SH-SY5Y (cell line): ENCODE data around the gene SHANK1.

Source experiments
- GATA2 ChIP-seq: IDR thresholded peaks from 2 replicates; pipeline ENCODE4 v1.6.1; 2011; ENCODE audit warnings: mild to moderate bottlenecking, low read depth, low read length
- GATA3 ChIP-seq: IDR thresholded peaks from 2 replicates; pipeline ENCODE4 v1.6.1; 2011; ENCODE audit warnings: low read depth, mild to moderate bottlenecking, low read length, moderate library complexity

Gene SHANK1

DNA sequence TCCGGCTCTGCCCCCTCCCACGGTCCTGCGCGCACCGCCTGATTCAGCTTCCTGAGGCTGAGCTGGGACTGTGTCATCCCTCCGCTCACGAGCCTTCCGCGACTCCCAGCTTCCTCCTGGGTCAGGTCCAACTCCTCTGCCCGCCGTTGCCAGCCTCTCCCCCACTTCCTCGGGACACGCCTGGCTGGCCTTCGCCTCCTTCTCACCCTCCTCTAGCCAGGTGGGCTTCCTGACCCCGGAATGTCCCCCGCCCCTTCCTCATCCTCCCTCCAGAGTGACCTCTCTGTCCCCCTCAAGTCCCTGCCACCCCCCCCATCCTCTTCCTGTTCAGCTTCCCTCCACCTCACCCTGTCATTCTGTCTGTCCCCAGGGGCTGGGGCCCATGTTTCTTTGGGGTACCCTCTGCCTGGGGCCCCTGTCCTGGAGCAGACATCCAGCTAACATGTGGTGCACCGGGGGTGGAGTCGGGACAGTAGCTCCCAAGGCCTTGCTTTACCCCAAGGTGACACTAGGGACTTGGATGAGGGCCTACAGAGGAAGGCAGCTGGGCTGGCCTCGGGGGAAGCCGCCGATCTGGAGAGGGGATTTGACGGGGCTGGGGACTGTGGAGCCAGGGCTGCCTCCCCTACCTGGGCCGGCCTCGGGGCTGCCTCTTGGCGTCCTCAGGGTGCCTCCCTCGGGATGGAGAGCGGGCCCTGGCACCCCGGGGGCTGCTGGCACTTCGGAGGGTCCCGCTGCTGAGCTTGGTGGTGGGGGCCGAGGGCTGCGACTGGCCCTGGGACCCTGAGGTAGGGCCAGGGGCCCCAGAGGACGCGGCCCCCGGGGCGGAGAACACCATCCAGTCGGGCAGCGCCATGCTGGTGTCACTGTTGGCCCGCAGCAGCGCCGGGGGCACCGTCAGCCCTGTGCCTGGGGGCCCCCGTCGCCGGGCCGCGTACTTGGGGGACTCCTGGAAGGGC lies 16.5 kb downstream of the SHANK1 start:
- no peak for TF ChIP-seq GATA2
- TF ChIP-seq GATA3: no peak

DNA sequence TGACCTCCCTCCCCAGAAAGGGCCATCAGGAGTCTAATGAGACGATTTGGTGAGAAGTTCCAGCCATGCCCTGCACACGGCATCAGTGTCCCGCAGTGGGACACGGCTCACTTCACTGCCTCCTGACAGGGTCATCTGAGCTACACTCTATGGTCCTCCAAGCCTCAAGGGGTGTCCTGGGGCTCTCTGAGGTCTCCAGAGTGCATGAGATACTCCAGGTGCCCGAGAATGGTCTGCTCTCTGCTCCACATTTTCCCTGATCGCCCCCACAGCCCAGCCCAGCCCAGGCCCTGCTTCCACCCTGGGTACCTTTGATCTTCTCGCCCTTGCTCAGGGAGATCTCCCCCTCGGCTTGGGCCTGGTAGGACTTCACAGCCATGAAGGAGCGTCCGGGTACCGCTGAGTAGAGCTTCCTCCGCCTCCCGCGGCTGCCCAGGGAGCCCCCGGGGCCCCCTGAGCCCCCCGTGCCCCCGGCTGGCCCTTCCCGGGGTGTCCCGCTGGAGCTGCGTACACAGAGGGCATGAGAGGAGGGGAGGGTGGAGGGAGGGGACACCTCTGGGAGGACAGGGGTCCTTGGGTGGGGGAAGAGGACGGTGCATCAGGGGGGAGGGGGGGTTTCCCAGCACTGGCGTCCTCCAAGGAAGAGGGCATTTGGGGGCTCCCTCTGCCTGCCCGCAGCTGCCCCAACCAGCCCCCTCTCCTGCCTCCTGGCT lies 17.3 kb downstream of the SHANK1 start:
- TF ChIP-seq GATA2: no peak
- TF ChIP-seq GATA3: no peak

DNA sequence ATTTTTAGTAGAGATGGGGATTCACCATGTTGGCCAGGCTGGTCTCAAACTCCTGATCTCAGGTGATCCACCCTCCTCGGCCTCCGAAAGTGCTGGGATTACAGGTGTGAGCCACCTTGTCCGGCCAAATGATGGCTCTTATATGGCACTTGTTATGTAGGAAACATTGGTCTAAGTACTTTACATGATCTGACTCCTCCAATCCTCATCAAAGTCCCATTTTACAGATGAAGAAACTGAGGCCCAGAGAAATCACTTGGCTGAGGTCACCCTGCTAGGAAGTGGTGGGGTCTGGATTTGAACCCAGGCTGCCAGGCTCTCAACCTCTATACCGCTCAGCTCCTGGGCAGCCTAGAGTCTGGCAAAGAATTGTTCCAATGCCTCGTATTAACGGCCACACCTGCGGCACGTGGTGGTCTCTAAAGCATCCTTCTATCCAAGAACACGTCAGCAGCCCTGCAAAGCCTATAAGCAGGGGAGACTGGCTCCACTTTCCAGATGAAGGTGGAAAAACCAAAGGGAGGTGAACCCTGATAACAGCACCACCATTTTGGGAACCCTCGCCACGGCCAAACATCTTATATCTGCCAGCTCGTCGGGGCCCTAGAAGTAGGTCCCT lies 18.1 kb downstream of the SHANK1 start:
- TF ChIP-seq GATA2 (no peak), GATA3 (no peak)

DNA sequence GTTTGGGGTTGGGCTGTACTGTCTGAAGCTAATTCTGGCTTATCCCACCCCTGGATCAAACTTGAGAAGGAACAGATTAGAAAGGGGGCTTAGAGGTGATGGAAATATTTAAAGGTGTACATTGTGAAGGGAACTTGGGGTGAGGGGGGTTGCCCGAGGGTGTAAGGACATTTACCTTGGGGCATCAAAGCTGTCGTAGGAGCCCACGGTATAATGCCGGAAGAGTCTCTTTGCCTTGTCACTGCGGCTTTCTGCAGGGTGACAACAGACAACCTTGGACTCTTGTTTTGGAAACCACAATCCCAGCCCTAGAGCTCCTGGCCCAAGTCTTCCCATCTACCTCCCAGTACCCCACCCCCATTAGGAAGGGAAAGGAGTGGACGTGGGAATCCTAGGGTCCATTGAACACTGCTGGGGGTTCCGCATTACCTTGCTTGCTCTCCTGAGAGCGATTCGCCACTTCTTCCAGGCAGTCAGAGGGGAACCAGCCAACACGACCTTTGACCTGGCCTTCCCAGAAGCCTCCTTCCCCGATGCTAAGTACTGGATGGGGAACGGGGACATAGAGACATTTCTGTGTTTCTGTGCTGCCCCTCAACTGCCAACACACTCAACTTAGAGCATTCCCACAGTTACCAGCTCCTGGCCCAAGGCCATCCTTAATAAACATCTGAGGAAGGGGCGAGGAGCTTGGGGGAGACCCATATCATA lies 22.0 kb downstream of the SHANK1 start:
- no peak for TF ChIP-seq GATA3
- TF ChIP-seq GATA2: no peak

DNA sequence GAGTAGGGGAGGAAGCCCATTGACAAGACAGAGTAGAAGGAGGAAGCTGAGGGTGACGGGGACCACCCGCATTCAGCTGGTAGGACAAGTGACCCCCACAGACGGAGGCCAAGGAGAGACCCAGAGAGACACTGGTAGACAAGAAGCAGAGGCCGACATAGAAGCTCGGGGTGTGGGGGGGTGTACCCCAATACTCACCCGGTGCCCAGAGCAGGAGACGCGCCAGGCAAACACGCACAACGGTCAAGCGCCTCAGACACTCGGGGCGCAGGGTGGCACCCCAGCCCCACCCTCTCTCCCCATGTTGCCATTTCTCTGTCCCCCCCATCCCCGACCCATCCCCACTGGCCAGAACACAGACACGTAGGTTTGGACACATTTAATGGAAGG lies 23.5 kb downstream of the SHANK1 start:
- TF ChIP-seq GATA3 (no peak), GATA2 (no peak)

DNA sequence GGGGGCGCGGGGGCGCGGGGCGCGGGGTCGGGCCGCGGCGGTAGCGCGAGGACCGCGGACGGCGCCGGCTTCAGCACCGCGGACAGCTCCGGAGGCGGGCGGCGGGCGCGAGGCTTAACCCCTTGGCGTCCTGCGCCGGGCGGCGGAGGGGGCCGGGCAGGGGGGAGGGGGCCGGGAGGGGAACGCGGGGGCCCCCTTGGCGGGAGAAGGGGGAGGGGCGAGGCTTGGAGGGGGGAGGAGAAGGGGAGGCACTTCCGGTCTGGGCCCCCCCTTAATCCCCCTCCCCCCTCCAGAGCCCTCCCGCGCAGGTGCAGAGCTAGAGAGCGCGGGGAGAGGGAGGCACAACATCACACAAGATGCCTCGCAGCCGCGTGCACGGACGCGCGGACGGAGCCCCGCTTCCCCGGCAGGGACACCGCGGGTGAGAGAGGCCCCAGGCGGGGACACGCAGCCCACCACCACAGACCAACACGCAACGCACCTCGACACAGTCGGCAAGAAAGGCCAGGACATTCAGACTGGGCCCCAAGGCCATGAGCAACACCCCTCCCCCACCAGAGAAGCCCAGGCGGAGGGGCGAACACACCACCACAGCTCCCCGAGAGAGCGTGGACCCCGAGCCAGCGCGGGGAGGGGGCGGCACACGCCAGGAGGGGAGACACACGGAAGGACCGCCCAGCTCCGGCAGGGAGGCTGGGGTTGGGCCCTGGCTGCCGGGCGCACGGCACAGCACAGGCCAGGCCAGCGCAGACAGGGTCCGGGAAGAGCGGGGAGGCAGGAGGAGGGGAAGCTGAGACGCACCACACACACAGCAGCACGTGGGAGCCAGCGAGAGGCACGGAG lies 24.1 kb downstream of the SHANK1 start:
- TF ChIP-seq GATA3 (no peak), GATA2 (no peak)

DNA sequence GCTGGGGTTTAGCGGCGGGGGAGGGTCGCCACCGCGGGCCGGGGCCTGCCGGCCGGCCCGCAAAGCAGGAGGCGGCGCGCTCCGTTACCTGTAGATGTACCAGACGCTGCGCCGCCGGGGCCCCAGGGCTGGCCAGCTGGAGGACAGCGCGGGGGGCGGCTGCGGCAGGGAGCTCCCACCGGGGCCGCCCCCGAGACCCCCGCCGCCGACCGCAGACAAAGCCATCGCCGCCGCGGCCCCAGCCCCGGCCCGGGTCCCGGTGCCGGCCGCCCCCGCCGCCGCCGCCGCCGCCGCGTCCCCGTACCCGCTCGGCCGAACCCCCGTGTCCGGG lies 24.8 kb downstream of the SHANK1 start:
- no peak for TF ChIP-seq GATA2
- no peak for TF ChIP-seq GATA3

DNA sequence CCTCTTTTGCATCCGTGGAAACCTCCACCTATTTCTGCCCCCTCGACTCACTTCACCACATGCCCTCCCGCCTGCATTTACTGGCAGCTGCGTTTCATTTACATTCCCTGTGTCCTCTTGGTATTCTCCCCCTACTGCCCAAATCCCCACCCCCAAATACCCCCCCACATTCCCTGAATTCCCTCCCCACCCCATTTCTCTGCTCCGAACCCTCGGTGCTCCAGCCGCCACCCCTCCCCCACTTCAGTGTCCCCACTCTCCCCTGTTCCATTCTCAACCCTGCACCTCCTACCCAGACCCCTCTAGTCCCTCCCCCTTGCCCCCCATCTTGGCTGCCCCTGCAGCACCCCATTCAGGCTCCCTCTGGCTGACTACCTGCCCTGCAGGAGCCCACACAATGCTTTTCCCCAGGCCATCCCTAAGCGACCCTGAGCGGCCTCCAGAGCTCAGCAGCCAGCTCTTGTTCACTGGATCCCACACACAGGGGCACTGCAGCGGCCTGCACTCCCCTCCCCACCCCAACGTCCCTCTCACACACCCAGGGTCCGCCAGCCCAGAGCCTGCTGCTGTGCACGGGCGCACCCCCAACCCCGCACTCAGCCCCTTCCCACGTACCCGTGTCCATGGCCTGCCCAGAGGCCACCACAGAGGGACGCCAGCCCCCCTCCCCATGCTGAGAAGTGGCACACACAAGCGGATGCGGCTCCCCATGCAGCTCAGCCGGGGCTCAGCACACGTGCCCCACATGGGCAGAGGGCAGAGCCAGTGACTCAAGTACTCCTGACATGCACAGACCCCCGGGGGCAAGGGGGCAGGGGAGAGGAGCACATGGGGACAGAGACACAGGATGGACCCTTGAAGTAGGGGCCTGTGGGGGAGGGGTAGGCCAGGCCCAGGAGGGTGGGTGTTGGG lies 26.3 kb downstream of the SHANK1 start:
- no peak for TF ChIP-seq GATA2
- TF ChIP-seq GATA3: no peak

DNA sequence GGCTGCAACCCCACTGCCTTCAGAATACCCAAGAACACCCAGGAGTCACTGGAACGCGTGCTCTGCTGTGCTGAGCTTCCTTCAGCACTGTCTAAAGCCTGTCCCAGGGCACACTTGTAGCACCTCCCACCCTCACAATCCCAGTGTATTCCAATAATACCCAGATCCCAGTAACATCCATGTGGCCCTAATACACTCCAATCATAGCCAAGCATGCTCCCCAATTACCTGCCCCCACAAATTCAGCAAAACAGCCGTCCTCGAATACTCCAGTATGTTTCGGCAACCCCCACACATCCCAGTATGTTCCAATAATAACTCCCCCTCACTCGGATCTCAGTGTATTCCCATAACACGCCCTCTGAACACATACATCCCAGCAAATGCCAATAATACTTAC lies 29.2 kb downstream of the SHANK1 start:
- TF ChIP-seq GATA2 (no peak), GATA3 (no peak)

DNA sequence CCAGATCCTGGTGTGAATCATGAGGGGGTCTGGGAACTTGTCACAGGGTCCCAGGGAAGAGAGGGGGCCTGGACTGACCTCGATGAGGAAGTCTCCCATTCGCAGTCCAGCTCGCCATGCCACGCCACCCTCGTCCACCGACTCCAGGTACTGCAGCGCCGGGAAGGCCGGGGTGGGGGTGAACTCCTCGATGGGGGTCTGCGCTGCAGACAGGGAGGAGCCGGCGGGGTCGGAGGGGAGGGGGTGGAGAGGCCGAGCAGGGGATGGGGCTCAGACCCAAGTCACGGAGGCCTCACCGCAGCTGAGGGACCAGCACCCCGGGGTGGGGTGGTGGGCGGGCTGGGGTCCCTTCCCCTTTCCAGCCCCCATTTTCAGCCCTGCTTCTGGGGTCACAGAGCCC lies 30.8 kb downstream of the SHANK1 start:
- TF ChIP-seq GATA2: no peak
- no peak for TF ChIP-seq GATA3

DNA sequence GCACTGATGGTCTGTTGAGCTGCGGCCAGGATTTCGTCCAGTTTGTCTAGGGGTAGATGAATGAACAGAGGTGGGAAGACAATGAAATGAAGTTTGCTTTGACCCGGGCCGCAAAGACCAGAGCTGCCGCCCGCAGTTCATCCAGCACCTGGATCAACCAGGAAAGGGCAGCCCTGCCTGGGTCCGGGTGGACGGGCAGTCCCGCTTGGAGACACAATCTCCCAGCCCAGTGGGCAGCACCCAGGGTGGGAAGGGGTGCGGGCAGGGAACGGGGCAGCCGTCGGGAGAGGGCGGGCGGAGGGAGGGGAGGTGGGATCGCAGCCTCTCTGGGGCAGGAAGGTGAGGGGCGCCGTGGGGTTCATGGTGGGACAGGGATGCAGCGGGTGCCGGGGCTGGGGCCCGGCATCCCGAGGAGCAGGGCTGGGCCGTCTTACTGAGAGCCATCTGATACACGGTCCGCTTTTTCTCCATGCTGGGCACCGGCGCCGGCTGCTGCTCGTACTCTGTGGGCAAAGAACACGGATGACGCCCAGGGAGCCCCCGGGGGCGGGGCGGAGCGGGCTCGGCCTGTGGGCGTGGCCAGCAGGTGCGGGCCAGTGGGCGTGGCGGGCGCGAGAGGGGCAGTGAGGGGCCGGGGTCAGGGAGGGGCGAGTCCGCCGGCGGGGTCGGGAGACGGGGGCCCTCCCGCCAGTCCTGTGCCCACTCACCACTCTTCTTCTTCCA lies 33.1 kb downstream of the SHANK1 start:
- TF ChIP-seq GATA3 (no peak), GATA2 (no peak)
